ENCODE measurements around the gene QKI. TPM values are rescaled to one million over a fixed set of nuclear protein-coding genes. Genes with fewer than 3 reads are reported as not detected.

Gene QKI
- total RNA-seq, 4 donors from 2014 or later, result 229 to 300 (median 263) TPM

- no peak for DNase-seq (ENCODE audit: low spot score)
- no peak for TF ChIP-seq CTCF (IDR thresholded peaks at IDR 0.05)
- no peak for ATAC-seq (ENCODE audit: low FRiP score)
These were observed 185.8 kb downstream of the QKI start for GRCh38 chr6:163600331-163600730.

GRCh38 chr6:163600781-163601180 lies 186.3 kb downstream of the QKI start:
- no peak for ATAC-seq (ENCODE audit: low FRiP score)
- TF ChIP-seq CTCF (IDR thresholded peaks at IDR 0.05), result no peak
- no peak for DNase-seq (ENCODE audit: low spot score)

GRCh38 chr6:163602851-163603250 lies 188.3 kb downstream of the QKI start:
- DNase-seq (ENCODE audit: low spot score), result no peak
- no peak for TF ChIP-seq CTCF (IDR thresholded peaks at IDR 0.05)
- ATAC-seq (ENCODE audit: low FRiP score), result no peak

GRCh38 chr6:163603395-163603794 lies 188.9 kb downstream of the QKI start:
- ATAC-seq (ENCODE audit: low FRiP score) (no peak), DNase-seq (ENCODE audit: low spot score) (no peak)
- TF ChIP-seq CTCF (IDR thresholded peaks at IDR 0.05), result no peak

- ATAC-seq (ENCODE audit: low FRiP score) (no peak), DNase-seq (ENCODE audit: low spot score) (no peak)
- TF ChIP-seq CTCF (IDR thresholded peaks at IDR 0.05), result no peak
These were observed 191.0 kb downstream of the QKI start for GRCh38 chr6:163605385-163606097.

- DNase-seq (ENCODE audit: low spot score) (no peak), ATAC-seq (ENCODE audit: low FRiP score) (no peak)
- no peak for TF ChIP-seq CTCF (IDR thresholded peaks at IDR 0.05)
These were observed 193.3 kb downstream of the QKI start for GRCh38 chr6:163607792-163608191.

- TF ChIP-seq CTCF (IDR thresholded peaks at IDR 0.05), result no peak
- DNase-seq (ENCODE audit: low spot score) (no peak), ATAC-seq (ENCODE audit: low FRiP score) (no peak)
These were observed 193.7 kb downstream of the QKI start for GRCh38 chr6:163608204-163608644.
